GM23248 (cell line): ENCODE results near the gene EXOC3L1.

Experiments used
- EZH2 ChIP-seq: fragments of 200-600 bp; sonication (generic); IDR thresholded peaks from 2 replicates; pipeline ENCODE4 v1.6.1; 2018; ENCODE audit warnings: antibody characterized with exemption, mild to moderate bottlenecking; ENCODE audit not compliant: insufficient read depth, poor library complexity, severe bottlenecking
- EZH2phosphoT487 ChIP-seq: fragments of 200-600 bp; sonication (generic); IDR thresholded peaks from 2 replicates; pipeline ENCODE4 v1.6.1; 2018; ENCODE audit warnings: antibody characterized with exemption, moderate library complexity, mild to moderate bottlenecking, low read depth; ENCODE audit not compliant: insufficient read depth

DNA sequence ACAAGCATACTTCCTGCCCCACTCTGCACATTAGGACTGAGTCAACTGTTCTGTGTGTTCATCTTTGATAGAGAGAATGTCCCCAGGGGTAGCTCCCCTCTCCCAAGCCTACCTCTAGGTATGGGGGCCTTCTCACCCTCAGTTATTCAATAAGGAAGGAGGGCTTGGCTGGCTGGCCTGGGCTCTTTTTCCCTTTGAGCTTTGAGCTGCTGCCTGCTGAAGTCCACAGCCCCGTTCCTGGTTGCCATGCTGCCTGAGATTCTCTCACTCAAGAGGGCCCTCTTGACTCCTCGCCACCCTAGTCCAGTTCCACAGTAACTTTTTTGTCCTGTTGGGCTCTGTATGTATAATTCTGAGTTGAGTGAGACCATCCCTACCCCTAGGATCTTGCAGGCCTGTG, 44.2 kb downstream of the EXOC3L1 start:
- no peak for TF ChIP-seq EZH2phosphoT487
- TF ChIP-seq EZH2: no peak
